GM13976 (cell line): ENCODE measurements around the gene RASA2.

Experiments used
- DNase-seq: peaks from one replicate; pipeline ENCODE4 v3.0.0; 2012; ENCODE audit warnings: low spot score
- CTCF ChIP-seq: IDR thresholded peaks from 2 replicates; pipeline ENCODE4 v1.5.1; 2012; ENCODE audit warnings: borderline replicate concordance, mild to moderate bottlenecking; ENCODE audit not compliant: insufficient read depth; ENCODE audit errors: extremely low read depth, missing control alignments, control extremely low read depth
- in situ Hi-C: fragments of 300-500 bp; cut with MboI; formaldehyde crosslinking; loops from one replicate; pipeline ENCODE4 v1.12.0; 2022; ENCODE audit warnings: low sequenced_read_pairs, mixed read lengths, inconsistent platforms; ENCODE audit not compliant: unreplicated experiment

Gene RASA2

GRCh38 chr3:141500397-141500796, 13.6 kb downstream of the RASA2 start:
- in situ Hi-C loops: no loop called here

DNA sequence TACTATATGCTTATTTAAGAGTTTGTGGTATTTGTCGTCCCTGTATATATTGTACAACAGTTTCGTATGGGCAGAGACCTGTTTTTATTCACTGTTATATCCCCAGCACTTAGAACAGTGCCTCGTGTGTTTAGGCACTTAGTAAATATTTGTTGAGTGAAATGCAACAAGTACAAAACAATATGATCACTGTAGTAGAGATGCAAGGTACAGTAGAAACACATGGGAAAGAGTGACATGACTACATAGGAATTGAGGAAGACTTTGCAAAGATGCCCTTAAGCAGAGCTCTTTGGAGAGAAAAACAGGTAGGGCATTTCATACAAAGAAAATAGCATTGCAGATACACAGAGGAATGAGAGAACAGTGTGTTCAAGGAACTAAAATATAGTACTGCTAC, 18.3 kb downstream of the RASA2 start:
- TF ChIP-seq CTCF: no peak
- DNase-seq: no peak
- in situ Hi-C loops: no loop called here

More at GRCh38 chr3:141500397-141500796, 13.6 kb downstream of the RASA2 start:
- DNase-seq: no peak
- TF ChIP-seq CTCF: no peak

DNA sequence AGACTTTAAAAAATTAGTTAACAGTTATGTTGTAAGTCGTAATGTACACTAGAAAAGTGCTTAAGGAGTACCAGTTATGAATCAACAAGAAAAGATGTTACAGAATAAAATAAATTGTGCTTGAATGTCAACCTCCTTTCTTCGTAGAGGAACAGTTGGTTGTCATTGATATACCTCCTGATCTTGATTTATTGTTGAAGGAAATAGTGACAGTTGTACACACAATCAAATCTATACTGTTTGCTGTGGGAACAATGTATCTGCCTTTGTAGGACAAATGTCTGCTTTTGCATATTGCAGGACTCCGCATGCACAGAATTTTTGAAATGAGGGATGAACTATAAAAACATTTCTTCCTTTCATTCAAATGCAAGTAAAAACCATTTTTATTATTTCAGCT, 19.2 kb downstream of the RASA2 start:
- TF ChIP-seq CTCF: no peak
- no peak for DNase-seq
- in situ Hi-C loops: no loop called here

GRCh38 chr3:141507392-141508066, 20.7 kb downstream of the RASA2 start:
- TF ChIP-seq CTCF: no peak
- in situ Hi-C loops: no loop called here
- DNase-seq: no peak

DNA sequence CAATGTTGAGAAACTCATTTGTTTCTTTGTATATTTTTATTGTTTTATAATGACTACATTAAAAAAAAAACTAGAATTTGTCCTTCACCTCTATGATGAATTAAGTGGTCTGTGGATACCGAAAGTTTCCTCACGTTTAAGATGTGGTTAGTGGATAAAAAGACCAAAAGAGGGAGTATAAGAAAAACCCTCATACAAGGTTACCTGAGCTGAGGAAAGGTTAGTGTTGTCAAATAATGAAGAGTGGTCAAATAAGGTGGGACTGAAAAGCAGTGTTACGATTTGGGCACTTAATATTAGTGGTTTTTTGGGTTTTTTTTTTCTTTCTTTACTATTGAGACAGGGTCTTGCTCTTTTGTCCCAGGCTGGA, 21.2 kb downstream of the RASA2 start:
- DNase-seq: no peak
- in situ Hi-C loops: no loop called here

GRCh38 chr3:141511361-141511760, 24.5 kb downstream of the RASA2 start:
- in situ Hi-C loops: no loop called here
- TF ChIP-seq CTCF: no peak
- no peak for DNase-seq

More for the DNA sequence above, 21.2 kb downstream of the RASA2 start:
- no peak for TF ChIP-seq CTCF
